Measurements from ENCODE around the gene PRR13. TPM values are rescaled to one million over a fixed set of nuclear protein-coding genes. Genes with fewer than 3 reads are reported as not detected.
"Not testable (repeated sequence)": the region's sequence is repeated elsewhere in the genome, so short reads cannot be mapped to it uniquely, and the experiment has no call there.

PRR13 gene
- total RNA-seq, 3 donors from 2014 or later, result 57.1 to 65.1 (median 61.0) TPM

GRCh38 chr12:53474819-53475218, 33.3 kb downstream of the PRR13 start:
- TF ChIP-seq, protein P1, sequence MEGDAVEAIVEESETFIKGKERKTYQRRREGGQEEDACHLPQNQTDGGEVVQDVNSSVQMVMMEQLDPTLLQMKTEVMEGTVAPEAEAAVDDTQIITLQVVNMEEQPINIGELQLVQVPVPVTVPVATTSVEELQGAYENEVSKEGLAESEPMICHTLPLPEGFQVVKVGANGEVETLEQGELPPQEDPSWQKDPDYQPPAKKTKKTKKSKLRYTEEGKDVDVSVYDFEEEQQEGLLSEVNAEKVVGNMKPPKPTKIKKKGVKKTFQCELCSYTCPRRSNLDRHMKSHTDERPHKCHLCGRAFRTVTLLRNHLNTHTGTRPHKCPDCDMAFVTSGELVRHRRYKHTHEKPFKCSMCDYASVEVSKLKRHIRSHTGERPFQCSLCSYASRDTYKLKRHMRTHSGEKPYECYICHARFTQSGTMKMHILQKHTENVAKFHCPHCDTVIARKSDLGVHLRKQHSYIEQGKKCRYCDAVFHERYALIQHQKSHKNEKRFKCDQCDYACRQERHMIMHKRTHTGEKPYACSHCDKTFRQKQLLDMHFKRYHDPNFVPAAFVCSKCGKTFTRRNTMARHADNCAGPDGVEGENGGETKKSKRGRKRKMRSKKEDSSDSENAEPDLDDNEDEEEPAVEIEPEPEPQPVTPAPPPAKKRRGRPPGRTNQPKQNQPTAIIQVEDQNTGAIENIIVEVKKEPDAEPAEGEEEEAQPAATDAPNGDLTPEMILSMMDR (IDR thresholded peaks at IDR 0.05), result no peak
- no peak for TF ChIP-seq POLR2A (IDR thresholded peaks at IDR 0.05)
- no peak for TF ChIP-seq POLR2AphosphoS5 (IDR thresholded peaks at IDR 0.05)
- DNase-seq (ENCODE audit: low spot score in 2 of 2), result no peak
- Histone ChIP-seq H3K36me3 (peaks cover 7% of the 10 kb centered on the region), H3K9me3 (no peaks in the 10 kb centered on the region), H3K27me3 (no peaks in the 10 kb centered on the region), H3K27ac (peak overlapping the region; percentile 50 to 73), H3K4me3 (peak overlapping the region in 1 of 3 donors; percentile 29), H3K4me1 (peaks cover 0 to 5% of the 10 kb centered on the region in 2 donors)
- intact Hi-C loops (cut with DNase I; ENCODE audit: low total_unique reads), result no loop called here

GRCh38 chr12:53476769-53477209, 35.3 kb downstream of the PRR13 start:
- H3K4me3 ChIP-seq, result no peak overlapping the region
- H3K9me3 ChIP-seq, result no peaks in the 10 kb centered on the region
- no peak for DNase-seq (ENCODE audit: low spot score in 2 of 2)
- H3K27me3 ChIP-seq, result no peaks in the 10 kb centered on the region
- TF ChIP-seq, protein P1 (IDR thresholded peaks at IDR 0.05), result no peak
- TF ChIP-seq POLR2A (IDR thresholded peaks at IDR 0.05) (no peak), POLR2AphosphoS5 (IDR thresholded peaks at IDR 0.05) (no peak)
- H3K4me1 ChIP-seq, result peaks cover 0 to 5% of the 10 kb centered on the region in 2 donors
- H3K36me3 ChIP-seq, result peaks cover 7% of the 10 kb centered on the region
- intact Hi-C loops (cut with DNase I; ENCODE audit: low total_unique reads), result no loop called here
- peak overlapping the region; percentile 0 to 50 for H3K27ac ChIP-seq

- Histone ChIP-seq H3K27ac (peak overlapping the region in 1 of 2 donors; percentile 53), H3K36me3 (peaks cover 7% of the 10 kb centered on the region), H3K9me3 (no peaks in the 10 kb centered on the region), H3K4me1 (no peaks in the 10 kb centered on the region), H3K27me3 (no peaks in the 10 kb centered on the region), H3K4me3 (no peak overlapping the region)
- intact Hi-C loops (cut with DNase I; ENCODE audit: low total_unique reads), result no loop called here
- DNase-seq (ENCODE audit: low spot score in 2 of 2), result no peak
- TF ChIP-seq, protein P1 (IDR thresholded peaks at IDR 0.05), result no peak
- TF ChIP-seq POLR2A (IDR thresholded peaks at IDR 0.05) (no peak), POLR2AphosphoS5 (IDR thresholded peaks at IDR 0.05) (no peak)
These were observed 37.3 kb downstream of the PRR13 start for GRCh38 chr12:53478865-53479264.

DNA sequence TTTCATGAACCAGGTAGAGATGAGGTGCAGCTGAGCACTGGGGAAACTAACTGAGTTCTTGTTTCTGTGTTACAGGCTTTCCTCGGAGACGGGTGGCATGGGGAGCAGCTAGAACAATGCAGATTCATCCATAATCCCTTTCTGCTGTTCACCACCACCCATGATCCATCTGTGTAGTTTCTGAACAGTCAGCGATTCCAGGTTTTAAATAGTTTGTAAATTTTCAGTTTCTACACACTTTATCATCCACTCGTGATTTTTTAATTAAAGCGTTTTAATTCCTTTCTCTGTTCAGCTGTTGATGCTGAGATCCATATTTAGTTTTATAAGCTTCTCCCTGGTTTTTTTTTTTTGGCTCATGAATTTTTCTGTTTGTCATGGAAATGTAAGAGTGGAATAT, 37.8 kb downstream of the PRR13 start:
- no peak overlapping the region for H3K4me3 ChIP-seq
- TF ChIP-seq POLR2A (IDR thresholded peaks at IDR 0.05) (no peak), POLR2AphosphoS5 (IDR thresholded peaks at IDR 0.05) (no peak)
- TF ChIP-seq, protein P1 (IDR thresholded peaks at IDR 0.05), result no peak
- H3K36me3 ChIP-seq, result peaks cover 7% of the 10 kb centered on the region
- no peaks in the 10 kb centered on the region for H3K9me3 ChIP-seq
- H3K27ac ChIP-seq, result peak overlapping the region in 1 of 2 donors; percentile 53
- intact Hi-C loops (cut with DNase I; ENCODE audit: low total_unique reads), result no loop called here
- no peaks in the 10 kb centered on the region for H3K27me3 ChIP-seq
- DNase-seq (ENCODE audit: low spot score in 2 of 2), result no peak
- H3K4me1 ChIP-seq, result no peaks in the 10 kb centered on the region

- Histone ChIP-seq H3K4me1 (no peaks in the 10 kb centered on the region), H3K9me3 (no peaks in the 10 kb centered on the region), H3K27ac (peak overlapping the region in 1 of 2 donors; percentile 45), H3K36me3 (peaks cover 3% of the 10 kb centered on the region), H3K27me3 (no peaks in the 10 kb centered on the region), H3K4me3 (no peak overlapping the region)
- intact Hi-C loops (cut with DNase I; ENCODE audit: low total_unique reads), result no loop called here
- DNase-seq (ENCODE audit: low spot score in 2 of 2), result no peak
- TF ChIP-seq, protein P1 (IDR thresholded peaks at IDR 0.05), result no peak
- TF ChIP-seq POLR2AphosphoS5 (IDR thresholded peaks at IDR 0.05), result no peak
- TF ChIP-seq POLR2A (IDR thresholded peaks at IDR 0.05), result no peak
These were observed 39.2 kb downstream of the PRR13 start for GRCh38 chr12:53480491-53481442.

- DNase-seq (ENCODE audit: low spot score in 2 of 2); H3K4me1 ChIP-seq; H3K9me3 ChIP-seq; H3K36me3 ChIP-seq; H3K4me3 ChIP-seq; intact Hi-C loops (cut with DNase I; ENCODE audit: low total_unique reads); H3K27me3 ChIP-seq: not testable (repeated sequence)
- peak overlapping the region in 1 of 2 donors; percentile 45 for H3K27ac ChIP-seq
These were observed 39.9 kb downstream of the PRR13 start for GRCh38 chr12:53481458-53481857.
